ENCODE measurements around the gene HSDL2. TPM values are rescaled to one million over a fixed set of nuclear protein-coding genes. Genes with fewer than 3 reads are reported as not detected.

The HSDL2 gene
- total RNA-seq, 1 experiment from 2014 or later: 32.2 TPM

DNA sequence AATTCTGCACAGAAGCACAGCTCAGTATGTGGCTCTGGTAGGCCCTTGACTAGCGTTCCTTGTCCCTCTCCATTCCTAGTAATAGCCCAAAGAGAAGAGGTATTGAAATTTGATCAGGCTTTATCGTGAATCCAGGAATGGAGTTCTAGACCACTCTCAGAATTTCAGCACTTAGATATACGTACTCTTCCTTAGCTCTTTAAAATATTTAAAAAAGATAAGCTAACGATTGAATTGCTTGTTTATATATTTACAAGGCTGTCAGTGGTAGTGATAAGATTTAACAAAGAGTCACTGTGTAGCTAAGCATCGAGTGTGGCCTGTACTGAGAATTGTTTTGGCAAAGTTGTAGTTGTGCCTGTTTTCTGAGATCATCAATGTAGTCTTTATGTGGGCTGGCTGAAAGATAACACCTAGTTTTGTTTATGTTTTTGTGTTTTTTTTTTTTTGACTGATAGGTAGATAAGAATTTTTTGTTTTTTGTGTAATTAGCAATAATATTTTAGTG lies 109.2 kb downstream of the HSDL2 start:
- Histone ChIP-seq H3K27me3 (ENCODE audit: control insufficient read depth, insufficient read depth, low read length) (no peaks in the 10 kb centered on the region), H3K36me3 (ENCODE audit: control insufficient read depth, insufficient read depth, low read length) (no peaks in the 10 kb centered on the region; the same call in 1 of the 2 replicates), H3K9me3 (ENCODE audit: control insufficient read depth, insufficient read depth, low read depth, low read length) (peaks cover 7% of the 10 kb centered on the region; the same call in 1 of the 2 replicates), H3K27ac (ENCODE audit: low read length) (0 out of 2 replicates have a peak overlapping the region, but pooled peaks have one; percentile 48), H3K4me1 (ENCODE audit: control insufficient read depth, insufficient read depth, low read length) (peaks cover 16% of the 10 kb centered on the region; the same call in 1 of the 2 replicates), H3K4me3 (ENCODE audit: low read depth in 2 of 2, low read length in 2 of 2) (no peak overlapping the region)
- ATAC-seq (no peak), DNase-seq (ENCODE audit: low read depth, low spot score) (no peak)
- ChIA-PET CTCF (no interaction called here), POLR2A (no interaction called here)
- intact Hi-C loops (cut with micrococcal nuclease; ENCODE audit: unreplicated experiment): loop anchor here (10.0 kb wide), 2 partner anchors 216 to 306 kb away; no protein-coding TSS in a partner anchor
- TF ChIP-seq SIN3A (IDR thresholded peaks at IDR 0.05; ENCODE audit: borderline replicate concordance, insufficient read depth, low read depth, low read length): no peak
- TF ChIP-seq, protein P1, sequence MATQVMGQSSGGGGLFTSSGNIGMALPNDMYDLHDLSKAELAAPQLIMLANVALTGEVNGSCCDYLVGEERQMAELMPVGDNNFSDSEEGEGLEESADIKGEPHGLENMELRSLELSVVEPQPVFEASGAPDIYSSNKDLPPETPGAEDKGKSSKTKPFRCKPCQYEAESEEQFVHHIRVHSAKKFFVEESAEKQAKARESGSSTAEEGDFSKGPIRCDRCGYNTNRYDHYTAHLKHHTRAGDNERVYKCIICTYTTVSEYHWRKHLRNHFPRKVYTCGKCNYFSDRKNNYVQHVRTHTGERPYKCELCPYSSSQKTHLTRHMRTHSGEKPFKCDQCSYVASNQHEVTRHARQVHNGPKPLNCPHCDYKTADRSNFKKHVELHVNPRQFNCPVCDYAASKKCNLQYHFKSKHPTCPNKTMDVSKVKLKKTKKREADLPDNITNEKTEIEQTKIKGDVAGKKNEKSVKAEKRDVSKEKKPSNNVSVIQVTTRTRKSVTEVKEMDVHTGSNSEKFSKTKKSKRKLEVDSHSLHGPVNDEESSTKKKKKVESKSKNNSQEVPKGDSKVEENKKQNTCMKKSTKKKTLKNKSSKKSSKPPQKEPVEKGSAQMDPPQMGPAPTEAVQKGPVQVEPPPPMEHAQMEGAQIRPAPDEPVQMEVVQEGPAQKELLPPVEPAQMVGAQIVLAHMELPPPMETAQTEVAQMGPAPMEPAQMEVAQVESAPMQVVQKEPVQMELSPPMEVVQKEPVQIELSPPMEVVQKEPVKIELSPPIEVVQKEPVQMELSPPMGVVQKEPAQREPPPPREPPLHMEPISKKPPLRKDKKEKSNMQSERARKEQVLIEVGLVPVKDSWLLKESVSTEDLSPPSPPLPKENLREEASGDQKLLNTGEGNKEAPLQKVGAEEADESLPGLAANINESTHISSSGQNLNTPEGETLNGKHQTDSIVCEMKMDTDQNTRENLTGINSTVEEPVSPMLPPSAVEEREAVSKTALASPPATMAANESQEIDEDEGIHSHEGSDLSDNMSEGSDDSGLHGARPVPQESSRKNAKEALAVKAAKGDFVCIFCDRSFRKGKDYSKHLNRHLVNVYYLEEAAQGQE (IDR thresholded peaks at IDR 0.05; ENCODE audit: insufficient read depth in 1 of 2, low read depth in 2 of 2, low read length in 1 of 2): no peak
- TF ChIP-seq, protein P2, sequence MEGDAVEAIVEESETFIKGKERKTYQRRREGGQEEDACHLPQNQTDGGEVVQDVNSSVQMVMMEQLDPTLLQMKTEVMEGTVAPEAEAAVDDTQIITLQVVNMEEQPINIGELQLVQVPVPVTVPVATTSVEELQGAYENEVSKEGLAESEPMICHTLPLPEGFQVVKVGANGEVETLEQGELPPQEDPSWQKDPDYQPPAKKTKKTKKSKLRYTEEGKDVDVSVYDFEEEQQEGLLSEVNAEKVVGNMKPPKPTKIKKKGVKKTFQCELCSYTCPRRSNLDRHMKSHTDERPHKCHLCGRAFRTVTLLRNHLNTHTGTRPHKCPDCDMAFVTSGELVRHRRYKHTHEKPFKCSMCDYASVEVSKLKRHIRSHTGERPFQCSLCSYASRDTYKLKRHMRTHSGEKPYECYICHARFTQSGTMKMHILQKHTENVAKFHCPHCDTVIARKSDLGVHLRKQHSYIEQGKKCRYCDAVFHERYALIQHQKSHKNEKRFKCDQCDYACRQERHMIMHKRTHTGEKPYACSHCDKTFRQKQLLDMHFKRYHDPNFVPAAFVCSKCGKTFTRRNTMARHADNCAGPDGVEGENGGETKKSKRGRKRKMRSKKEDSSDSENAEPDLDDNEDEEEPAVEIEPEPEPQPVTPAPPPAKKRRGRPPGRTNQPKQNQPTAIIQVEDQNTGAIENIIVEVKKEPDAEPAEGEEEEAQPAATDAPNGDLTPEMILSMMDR (IDR thresholded peaks at IDR 0.05): no peak
- TF ChIP-seq POLR2AphosphoS5 (IDR thresholded peaks at IDR 0.05; ENCODE audit: low read depth, low read length): no peak
- TF ChIP-seq TCF7L2 (IDR thresholded peaks at IDR 0.05; ENCODE audit: low read depth, low read length): no peak
- no TSS peak for BruUV-seq (replicated peaks)
- in situ Hi-C loops (cut with HindIII; ENCODE audit: low pct_unique_long_range_greater_than_20kb, low sequenced_read_pairs): no loop called here

DNA sequence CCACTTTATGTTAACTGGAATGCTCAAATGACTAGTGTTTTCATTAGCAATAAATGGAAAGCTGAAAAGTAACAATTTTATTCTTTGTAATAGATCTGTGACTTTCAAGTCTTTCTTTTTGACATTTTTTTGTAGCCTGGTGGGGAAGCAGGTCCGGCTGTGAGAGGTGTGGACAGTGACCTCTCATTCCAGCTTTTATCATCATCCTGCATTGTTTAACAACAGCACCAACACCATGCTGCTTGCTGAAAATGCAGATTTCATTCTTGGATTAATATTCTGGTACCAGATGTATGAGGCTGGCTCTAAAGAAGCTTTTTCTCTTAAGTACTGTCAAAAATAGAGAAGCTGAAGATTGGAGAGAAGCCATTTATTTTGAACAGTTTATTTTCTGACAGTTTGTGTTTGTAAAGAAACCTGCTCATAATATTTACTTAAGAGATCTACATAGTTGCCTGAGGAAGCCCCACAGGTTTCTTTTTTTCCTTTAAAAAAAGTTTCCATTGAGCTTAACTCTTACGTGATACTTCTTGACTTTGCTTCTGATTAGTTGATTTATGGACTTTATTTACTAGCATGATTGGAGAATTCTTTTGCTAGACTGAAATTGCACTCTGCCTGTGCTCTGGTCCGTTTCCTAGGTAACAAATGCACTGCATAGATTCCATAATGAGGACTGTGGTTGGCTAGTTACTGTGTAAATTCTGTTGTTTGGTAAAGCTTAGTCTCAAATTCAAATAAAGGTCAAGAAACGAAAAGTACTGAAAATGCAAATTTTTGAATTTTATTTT lies 110.2 kb downstream of the HSDL2 start:
- H3K27me3 ChIP-seq (ENCODE audit: control insufficient read depth, insufficient read depth, low read length): no peaks in the 10 kb centered on the region
- H3K27ac ChIP-seq (ENCODE audit: low read length): no peak overlapping the region
- POLR2A ChIA-PET: no interaction called here
- H3K9me3 ChIP-seq (ENCODE audit: control insufficient read depth, insufficient read depth, low read depth, low read length): peaks cover 11% of the 10 kb centered on the region; the same call in 1 of the 2 replicates
- H3K4me1 ChIP-seq (ENCODE audit: control insufficient read depth, insufficient read depth, low read length): peaks cover 16% of the 10 kb centered on the region; the same call in 1 of the 2 replicates
- no peak for TF ChIP-seq TCF7L2 (IDR thresholded peaks at IDR 0.05; ENCODE audit: low read depth, low read length)
- ATAC-seq: no peak
- in situ Hi-C loops (cut with HindIII; ENCODE audit: low pct_unique_long_range_greater_than_20kb, low sequenced_read_pairs): no loop called here
- H3K4me3 ChIP-seq (ENCODE audit: low read depth in 2 of 2, low read length in 2 of 2): no peak overlapping the region
- BruUV-seq (replicated peaks): no TSS peak
- no peaks in the 10 kb centered on the region; the same call in 1 of the 2 replicates for H3K36me3 ChIP-seq (ENCODE audit: control insufficient read depth, insufficient read depth, low read length)
- intact Hi-C loops (cut with micrococcal nuclease; ENCODE audit: unreplicated experiment): loop anchor here (10.0 kb wide), 2 partner anchors 215 to 305 kb away; no protein-coding TSS in a partner anchor
- CTCF ChIA-PET: no interaction called here
- no peak for DNase-seq (ENCODE audit: low read depth, low spot score)
